Measurements from ENCODE around the gene TRERF1.

TRERF1 gene

DNA sequence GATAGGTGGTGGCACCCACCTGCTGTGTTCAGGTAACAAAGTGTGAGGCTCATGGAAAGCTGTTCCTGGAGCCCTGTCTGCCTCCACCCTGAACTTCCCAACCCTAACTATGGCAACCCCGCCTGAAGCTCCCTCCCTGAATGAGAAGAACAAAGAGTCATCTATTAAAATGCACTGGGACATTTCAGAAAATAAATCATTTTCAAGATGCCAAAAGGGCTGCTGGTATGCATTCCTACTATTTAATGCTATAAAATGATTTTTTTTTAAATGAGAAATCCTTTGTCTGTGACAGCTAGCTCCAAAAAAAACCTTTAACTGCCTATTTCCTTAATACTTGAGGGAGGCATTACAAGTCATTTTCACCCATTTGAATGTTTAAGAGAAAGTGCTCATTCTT is 149.7 kb downstream of the TRERF1 start:
- TF ChIP-seq CTCF (IDR thresholded peaks at IDR 0.05): no peak

GRCh38 chr6:42300701-42301100 is 151.0 kb downstream of the TRERF1 start:
- no peak for TF ChIP-seq CTCF (IDR thresholded peaks at IDR 0.05)

GRCh38 chr6:42300185-42300584 is 151.5 kb downstream of the TRERF1 start:
- no peak for TF ChIP-seq CTCF (IDR thresholded peaks at IDR 0.05)

- TF ChIP-seq CTCF (IDR thresholded peaks at IDR 0.05): no peak
Observed at GRCh38 chr6:42297661-42298060, 154.1 kb downstream of the TRERF1 start.

GRCh38 chr6:42296614-42297013 is 155.1 kb downstream of the TRERF1 start:
- TF ChIP-seq CTCF (IDR thresholded peaks at IDR 0.05): no peak

GRCh38 chr6:42295677-42296076 is 156.0 kb downstream of the TRERF1 start:
- TF ChIP-seq CTCF (IDR thresholded peaks at IDR 0.05): no peak

GRCh38 chr6:42295181-42295580 is 156.5 kb downstream of the TRERF1 start:
- no peak for TF ChIP-seq CTCF (IDR thresholded peaks at IDR 0.05)

- TF ChIP-seq CTCF (IDR thresholded peaks at IDR 0.05): no peak
Observed at GRCh38 chr6:42294759-42295158, 157.0 kb downstream of the TRERF1 start.
